Activated effector memory CD4-positive, alpha-beta T cell treated with anti-CD3 and anti-CD28 coated beads, Interleukin-2, amount 50 U/mL, for 16 hours (primary cell): ENCODE results near the gene CDCP2.

Experiments used
- DNase-seq: peaks from one replicate; pipeline ENCODE4 v3.0.0-alpha.2; 2020

Gene CDCP2

GRCh38 chr1:54152696-54153095, at the start of gene CDCP2:
CDCP2 (minus strand) TSS chr1:54153000; CDS start chr1:54152922, 78 bp downstream.
- no peak for DNase-seq

- no peak for DNase-seq
These were observed 47.8 kb upstream of the CDCP2 start for GRCh38 chr1:54200519-54200997.

DNA sequence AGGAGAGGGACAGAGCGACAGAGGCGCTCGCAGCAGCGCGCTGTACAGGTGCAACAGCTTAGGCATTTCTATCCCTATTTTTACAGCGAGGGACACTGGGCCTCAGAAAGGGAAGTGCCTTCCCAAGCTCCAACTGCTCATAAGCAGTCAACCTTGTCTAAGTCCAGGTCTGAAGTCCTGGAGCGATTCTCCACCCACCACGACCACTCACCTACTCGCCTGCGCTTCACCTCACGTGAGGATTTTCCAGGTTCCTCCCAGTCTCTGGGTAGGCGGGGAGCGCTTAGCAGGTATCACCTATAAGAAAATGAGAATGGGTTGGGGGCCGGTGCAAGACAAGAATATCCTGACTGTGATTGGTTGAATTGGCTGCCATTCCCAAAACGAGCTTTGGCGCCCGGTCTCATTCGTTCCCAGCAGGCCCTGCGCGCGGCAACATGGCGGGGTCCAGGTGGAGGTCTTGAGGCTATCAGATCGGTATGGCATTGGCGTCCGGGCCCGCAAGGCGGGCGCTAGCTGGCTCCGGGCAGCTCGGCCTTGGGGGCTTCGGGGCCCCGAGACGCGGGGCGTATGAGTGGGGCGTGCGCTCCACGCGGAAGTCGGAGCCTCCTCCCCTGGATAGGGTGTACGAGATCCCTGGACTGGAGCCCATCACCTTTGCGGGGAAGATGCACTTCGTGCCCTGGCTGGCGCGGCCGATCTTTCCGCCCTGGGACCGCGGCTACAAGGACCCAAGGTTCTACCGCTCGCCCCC, 47.1 kb upstream of the CDCP2 start, which contains the start of the genes CYB5RL and MRPL37:
Gene CYB5RL, minus strand, starts transcription at position 266 of the 754 bp plus-strand sequence. CDS start 4,414 bp downstream, outside the sequence.
Gene MRPL37, plus strand, starts transcription at position 403 of the 754 bp plus-strand sequence. Its CDS starts 77 bp downstream, at position 480.
- peak; percentile 96 for DNase-seq

- no peak for DNase-seq
These were observed 46.5 kb upstream of the CDCP2 start for GRCh38 chr1:54199151-54199764.

GRCh38 chr1:54193453-54193852, 40.7 kb upstream of the CDCP2 start:
- no peak for DNase-seq

DNA sequence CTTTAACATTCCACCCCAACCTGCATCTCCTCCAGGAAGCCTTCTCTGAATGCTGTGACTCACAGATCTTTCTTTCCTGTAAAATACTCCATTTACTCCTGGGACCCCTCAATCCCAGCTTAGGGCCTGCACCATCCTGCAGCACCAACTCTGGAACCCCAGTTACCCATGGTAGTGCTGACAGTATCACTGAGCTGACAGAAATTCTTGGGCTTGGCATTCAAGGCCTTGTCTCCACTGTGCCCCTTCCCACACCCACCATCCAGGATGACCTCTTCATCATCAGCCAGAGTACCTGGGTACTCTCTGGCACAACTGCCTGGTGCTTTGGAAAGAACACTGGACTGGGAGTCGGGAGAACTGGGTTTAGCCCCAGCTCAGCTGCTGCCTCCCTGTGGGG, 38.7 kb upstream of the CDCP2 start:
- DNase-seq = no peak

DNA sequence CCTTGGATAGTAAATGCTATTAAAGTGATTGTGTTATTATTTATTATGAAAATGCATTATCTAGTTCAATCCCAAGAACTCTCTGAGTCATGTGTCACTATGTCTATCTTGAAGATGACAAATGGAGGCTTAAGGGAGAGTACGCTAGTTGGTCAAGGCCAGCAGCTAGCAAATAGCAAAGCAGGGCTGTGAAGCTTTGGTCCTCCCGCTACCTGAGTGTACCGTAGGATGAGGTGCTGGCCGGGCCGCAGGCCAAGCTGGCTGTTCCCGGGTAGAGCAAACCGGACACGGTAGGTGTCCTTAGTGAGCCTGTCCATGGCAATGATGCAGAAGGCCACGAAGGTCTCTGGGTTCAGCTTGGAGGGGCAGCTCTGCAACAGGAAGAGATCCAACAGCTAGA, 37.7 kb upstream of the CDCP2 start:
- DNase-seq = no peak

DNA sequence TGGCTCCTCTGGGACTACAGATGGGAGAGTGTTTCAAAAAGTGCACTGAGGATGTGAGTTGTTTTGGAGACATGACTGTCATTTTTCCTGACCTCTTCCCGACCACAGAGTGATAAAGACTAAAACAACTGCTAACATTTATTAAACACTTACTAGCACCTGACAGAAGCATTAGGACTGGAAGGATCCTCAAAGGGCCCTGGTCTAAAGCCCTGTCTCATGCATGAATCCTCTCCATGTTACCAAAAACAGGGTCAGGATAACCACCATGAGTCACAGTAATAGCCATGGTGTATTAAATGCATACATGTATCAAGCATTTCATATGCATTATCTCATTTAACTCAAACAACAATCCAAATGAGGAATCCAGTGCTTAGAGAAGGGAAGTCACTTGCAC, 35.5 kb upstream of the CDCP2 start:
- no peak for DNase-seq

- no peak for DNase-seq
These were observed 33.3 kb upstream of the CDCP2 start for GRCh38 chr1:54186056-54186455.

DNA sequence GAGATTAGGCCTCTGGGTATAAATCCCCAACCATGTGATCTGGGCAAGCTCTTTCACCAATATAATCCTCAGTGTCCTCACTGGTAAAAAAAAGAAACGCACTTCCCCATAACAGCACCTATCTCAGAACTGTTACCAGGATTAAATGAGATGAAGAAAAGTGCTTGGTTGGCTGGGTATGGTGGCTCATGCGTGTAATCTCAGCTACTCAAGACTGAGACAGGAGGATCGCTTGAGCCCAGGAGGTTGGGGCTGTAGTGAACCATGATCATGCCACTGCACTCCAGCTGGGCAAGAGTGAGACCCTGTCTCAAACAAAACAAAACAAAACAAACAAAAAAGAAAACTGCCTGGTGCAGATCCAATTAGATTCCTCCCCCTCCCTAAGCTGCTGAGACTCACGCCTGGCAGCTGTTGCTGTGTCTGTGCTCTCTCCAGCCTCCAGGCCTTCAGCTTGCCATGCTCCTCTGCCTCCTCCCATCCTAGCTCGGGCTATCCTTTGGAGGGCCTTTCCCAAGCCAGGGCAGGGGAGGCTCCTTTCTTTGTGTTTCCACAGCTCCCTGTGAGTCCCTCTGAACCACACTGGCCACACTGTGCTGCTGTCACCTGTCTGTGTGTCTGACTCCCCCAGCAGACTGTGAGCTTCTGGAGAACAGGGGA, 28.0 kb upstream of the CDCP2 start:
- no peak for DNase-seq

GRCh38 chr1:54178296-54179070, 25.7 kb upstream of the CDCP2 start:
- no peak for DNase-seq

DNA sequence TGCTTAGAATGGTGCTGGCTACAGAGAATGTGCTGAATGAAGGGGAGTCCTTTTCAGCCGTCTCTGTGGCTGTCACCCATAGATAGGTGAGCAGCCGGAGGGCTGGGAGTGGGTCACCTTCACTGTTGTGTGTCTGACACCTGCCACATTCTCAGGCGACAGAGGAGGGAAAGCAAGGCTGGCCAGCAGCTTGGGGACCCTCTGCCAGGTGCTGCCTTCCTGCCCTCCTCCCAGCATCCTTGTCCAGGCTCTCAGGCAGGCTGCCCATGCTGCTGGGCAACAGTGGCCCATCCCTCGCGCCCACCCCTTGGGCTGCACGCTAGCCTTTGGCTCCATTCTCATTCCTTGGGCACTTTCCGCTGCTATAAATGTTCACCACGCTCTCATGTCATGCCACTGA, 24.9 kb upstream of the CDCP2 start:
- DNase-seq = no peak

DNA sequence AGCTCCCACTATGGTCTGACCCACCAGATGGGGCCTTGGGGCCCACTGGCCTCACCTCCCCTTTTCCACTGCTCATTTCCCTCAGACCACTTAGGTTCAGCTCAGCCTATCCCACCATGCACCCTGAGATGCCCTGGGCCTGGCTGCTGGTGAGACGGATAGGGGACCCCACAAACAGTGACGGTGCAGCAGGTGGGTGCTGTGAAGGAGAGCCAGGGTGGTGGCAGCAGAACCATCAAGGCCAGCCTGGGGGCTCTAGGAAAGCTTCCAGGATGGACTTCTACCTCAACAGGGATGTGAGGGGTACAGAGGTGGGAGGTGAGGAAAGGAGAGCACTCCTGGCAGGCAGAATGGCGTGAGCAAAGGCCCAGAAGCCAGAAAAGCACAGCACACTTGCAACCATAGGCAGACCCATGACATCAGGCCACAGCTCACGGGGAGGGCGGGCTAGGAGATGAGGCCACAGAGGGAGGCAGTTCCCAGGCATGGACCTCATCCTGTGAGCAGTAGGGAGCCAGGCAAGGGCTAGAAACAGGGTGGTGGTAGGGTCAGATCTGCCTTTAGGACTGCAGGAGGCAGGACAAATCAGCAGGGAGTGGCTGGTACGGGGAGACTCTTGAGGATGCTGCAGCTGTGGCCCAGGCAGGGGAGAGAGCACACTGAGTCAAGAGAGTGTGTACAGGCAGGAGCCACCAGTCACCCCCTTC, 24.0 kb upstream of the CDCP2 start:
- no peak for DNase-seq

DNA sequence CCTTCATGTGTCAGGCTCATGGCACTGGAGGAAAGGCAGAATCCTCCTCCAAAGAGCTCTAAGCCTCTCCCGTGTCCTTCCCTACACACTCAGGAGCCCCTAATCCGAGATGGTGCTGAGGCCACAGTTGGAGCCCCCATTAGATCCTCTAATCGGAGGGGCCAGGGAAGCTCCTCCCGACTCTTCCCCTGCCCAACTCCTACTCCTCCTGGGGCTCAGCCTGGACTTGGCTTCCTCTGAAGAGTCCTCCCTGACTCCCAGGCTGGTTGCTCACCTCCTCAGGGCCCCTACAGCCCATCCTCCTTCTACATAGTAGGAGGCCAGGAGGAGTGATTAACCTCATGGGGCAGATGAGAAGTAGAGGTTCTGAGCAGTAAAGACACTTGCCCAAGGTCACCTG, 21.3 kb upstream of the CDCP2 start:
- no peak for DNase-seq

GRCh38 chr1:54173681-54174080, 20.9 kb upstream of the CDCP2 start:
- no peak for DNase-seq

GRCh38 chr1:54172614-54173599, 20.1 kb upstream of the CDCP2 start:
- no peak for DNase-seq

DNA sequence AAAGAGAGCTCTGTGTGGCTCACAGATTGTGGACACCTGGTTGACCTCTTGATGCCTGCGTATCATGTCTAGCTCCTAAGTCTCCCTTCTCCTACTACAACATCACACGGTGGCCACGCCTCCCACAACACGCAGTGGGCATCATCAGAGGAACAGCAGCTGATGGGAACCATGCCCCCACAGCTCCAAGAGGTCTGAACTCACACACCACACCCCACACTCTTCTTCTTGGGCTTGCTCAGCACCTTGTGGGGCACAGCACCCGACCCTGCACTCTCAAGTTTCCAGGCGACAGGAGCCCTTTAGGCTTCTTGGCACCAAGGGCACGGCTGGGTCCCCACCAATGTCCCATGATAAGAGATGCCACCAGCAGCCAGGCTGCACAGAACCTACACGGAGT, 18.8 kb upstream of the CDCP2 start:
- DNase-seq = no peak

DNA sequence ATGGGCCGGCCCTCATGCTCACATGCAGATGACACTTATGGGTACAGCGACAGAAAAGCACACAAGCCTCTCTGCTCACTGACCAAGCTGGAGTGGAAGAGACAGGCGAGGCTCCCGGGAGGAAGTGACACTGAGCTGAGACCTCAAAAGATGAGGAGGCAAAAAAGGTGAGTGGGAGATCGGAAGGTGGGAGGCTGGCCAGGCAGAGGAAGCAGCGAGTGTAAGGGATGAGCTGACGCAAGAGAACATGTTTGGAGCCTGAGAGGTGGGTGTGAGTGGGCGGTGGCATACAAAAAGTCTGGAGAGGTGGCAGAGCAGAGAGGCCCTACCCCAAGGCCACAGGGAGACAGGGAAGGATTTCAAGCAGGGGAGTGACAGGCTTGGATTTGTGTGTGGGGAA, 18.2 kb upstream of the CDCP2 start:
- DNase-seq = no peak

- DNase-seq = no peak
These were observed 16.3 kb upstream of the CDCP2 start for GRCh38 chr1:54169068-54169467.

- no peak for DNase-seq
These were observed 15.6 kb upstream of the CDCP2 start for GRCh38 chr1:54168206-54168965.
